HG03108 (cell line): ENCODE measurements around the gene ERCC4.

Experiments
- ATAC-seq: cut with Tn5 transposase; IDR thresholded peaks from one replicate; pipeline ENCODE4 v1.9.1; 2021; ENCODE audit warnings: moderate library complexity; ENCODE audit not compliant: unreplicated experiment

ERCC4 gene

DNA sequence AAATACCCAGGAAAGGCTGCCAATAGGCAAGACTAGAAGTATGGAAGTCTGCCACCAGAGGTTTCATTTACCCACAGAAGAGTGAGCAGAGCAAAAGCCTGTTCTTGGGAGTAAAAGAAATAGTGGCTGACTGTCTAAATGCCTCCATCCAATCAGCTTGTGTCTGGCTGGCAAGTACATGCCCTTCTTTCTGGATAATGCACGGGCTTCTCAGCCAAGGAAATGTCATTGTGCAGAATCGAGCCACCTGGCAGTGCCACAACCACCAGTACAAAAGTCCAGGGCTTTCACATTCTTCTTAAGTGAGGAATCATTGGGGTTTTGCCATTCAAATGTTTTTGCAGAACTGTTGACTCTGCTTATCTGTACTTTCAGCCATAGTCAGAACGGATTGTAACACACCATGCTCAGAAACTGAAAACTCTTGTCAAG, 10.1 kb upstream of the ERCC4 start:
- ATAC-seq, result no peak

DNA sequence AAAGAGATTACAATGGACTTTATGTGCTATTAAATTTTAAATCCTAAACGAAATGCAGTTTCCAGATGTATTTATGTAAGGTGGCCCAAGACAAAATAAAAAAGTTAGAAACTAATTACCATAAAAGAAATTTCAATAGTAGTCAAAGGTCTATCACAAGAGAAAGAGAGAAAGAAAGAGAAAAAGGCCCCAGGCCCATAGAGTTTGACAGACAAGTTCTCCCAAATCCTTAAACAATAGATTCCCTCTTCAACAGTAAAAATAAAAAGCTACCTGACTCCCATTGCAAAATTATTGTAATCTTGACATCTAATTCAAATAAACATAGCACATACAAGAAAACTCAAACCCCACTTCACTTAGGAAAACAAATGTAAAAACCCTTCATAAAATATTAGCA, 8.6 kb upstream of the ERCC4 start:
- ATAC-seq, result no peak

DNA sequence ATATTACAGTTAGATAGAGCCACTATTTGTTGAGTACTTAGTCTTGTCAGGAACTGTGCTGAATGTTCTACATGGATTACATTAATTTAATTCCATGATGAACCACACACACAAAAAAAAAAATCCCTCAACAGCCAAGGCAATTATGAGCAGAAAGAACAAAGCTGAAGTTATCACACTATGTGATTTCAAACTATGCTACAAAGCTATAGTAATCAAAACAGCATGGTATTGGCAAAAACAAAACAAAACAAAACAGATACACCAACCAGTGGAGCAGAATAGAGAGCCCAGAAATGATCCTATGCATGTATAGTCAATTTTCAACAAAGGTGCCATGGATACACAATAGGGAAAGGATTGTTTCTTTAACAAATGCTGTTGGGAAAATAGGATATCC, 8.1 kb upstream of the ERCC4 start:
- no peak for ATAC-seq

DNA sequence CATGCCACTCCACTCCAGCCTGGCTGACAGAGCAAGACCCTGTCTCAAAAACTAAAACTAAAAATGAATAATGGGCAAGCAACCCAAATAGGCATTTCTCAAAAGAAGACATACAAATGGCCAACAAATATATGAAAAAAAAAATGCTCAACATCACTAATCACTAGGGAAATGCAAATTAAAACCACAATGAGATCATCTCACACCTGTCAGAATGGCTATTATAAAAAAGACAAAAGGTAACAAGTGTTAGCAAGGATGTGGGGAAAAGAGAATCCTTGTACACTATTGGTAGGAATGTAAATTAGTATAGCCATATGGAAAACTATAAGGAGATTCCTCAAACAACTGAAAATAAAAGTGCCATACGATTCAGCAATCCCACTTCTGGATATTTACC, 7.1 kb upstream of the ERCC4 start:
- ATAC-seq, result no peak

DNA sequence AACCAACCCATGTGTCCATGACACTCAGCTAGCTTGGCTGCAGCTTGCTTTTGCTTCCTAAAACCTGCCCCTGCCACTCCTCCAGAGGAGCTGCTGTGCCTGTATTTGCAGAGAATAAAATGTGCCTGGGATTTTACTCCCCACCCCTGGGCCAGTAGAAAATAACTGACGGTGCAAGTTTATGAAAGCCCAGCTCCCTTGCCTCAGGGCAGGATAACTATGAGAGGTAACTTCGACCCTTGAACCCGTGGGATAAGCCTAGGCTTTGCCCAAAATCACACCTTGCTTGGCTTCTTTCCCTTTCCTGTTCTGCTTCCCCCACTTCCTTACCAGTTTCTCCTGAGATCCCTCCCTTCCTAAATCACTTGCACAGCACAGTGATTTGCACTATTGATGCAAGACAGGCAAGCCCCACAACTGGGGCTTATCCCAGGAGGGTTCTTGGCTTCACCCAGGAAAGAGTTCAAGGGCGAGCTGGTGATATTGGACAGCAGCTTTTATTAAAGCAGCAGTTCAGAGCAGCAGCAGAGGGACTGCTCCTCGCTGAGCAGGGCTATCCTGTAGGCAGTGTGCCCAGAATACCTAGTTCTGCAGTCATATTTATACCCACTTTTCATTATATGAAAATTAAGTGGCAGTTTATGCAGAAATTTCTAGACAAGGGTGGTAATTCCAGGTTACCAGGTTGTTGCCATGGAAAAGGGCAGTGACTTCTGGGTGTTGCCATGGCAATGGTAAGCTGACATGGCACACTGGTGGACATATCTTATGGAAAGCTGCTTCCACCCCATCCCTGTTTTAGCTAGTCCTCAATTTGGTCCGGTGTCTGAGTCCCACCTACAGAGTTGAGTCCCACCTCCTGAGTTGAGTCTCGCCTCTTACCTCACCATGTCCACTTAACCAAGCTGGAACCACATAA, 6.3 kb upstream of the ERCC4 start:
- ATAC-seq, result no peak

DNA sequence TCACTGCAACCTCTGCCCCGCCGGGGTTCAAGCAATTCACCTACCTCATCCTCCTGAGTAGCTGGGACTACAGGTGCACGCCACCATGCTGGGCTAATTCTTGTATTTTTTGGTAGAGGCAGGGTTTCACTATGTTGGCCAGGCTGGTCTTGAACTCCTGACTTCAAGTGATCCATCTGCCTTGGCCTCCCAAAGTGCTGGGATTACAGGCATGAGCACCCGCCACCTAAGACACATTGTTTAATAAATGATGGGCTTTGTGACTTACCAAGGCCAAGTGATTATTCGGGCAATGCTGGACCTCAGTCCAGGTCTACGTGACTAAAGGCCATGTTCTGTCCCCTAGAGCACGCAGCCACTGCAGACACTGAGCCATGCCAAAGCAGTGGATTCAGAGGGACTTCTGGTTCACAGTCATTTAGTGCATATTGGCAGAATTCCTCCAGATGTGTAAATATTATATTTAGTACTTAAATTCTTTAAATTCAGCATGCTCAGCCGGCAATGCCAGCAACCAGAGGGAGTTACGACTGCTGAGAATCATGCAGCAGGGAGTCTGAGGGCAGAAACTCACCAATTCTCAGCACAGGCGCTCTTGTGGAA, 4.8 kb upstream of the ERCC4 start:
- no peak for ATAC-seq

DNA sequence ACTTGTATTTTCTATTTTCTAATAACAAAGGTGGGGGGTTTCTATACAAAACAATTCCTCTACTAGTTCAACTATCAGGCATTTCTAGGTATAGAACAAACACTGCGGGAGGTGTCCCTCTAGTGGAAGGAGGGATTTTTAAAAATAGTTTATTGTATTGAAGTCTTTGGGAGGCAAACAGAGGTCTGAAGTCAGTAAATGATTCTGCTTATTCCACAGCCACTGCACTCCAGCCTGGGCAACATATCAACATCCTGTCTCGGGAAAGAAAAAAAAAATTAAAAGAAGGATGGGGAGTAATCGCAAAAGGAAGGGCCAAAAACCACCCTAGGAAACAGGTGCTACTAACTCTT, 648 bp upstream of the ERCC4 start:
- ATAC-seq, result no peak

DNA sequence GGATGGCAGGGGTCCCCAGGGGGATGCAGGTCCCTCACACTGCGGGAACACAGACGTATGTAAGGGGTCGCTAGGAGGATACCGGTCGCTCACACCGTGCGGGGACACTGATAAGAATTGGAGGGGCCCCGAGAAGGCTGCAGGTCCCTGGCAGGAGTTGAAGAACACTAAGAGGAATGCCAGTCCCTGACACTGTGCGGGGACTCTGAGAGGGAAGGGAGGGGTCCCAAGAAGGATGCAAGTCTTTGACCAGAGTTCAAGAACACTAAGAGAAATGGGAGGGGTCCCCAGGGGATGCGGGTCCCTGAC, 510 bp downstream of the ERCC4 start:
- ATAC-seq, result no peak

DNA sequence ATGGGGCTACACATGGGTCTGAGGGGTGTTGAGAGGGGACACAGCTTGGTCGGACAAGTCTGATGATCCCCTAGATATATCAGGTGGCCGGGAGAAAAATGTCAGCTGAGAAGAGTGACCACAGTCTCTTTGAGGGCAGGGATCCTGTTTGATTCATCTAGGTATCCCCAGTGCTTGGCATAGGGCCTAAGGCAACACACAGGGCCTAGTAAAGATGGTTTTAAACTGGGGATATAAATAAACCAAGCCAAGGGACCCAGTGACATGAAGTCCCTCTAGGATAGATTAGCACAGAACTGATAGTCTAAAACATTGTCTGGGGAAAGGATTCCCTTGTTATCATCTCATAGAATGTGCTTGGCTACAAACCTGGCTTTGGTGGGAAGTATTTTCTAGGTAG, 1.4 kb downstream of the ERCC4 start:
- no peak for ATAC-seq

DNA sequence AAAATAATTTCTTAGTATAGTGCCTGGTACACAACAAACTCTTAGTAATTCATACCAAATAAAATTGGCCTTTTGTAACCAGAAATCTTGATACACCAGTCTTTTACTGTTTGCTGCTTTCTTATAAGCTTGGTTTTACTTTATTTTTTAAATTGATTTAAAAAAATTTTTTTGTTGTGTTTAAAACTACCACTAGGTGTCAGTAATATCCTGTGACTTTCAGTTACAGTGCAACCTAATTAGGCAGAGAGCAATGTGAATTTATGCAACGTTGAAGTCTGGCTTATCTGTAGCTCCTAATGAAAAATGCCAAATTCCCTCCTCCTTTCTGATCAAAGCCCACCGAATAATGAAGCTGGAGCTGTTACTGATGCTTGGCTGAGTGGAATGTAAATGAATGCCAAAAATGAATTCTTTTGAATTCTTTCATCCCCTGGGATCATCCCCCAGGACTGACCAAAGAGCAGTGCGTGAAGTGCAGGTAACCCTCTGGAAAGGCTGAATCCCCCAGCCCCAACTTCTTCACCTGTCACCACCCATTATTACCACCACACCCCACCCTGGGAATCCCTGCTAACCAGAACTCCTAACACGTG, 3.8 kb downstream of the ERCC4 start:
- ATAC-seq, result no peak

DNA sequence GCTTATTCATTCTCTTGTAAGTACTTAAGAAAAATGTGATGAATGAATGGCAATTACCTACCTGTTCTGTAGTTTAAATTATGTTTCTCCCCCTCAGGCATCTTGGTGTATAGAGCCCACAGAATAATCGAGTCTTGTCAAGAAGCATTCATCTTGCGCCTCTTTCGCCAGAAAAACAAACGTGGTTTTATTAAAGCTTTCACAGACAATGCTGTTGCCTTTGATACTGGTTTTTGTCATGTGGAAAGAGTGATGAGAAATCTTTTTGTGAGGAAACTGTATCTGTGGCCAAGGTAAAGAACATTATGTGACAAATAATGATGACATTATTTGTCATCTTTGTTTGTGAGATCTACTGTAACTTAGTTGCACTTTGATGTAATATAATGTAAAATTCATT, 6.5 kb downstream of the ERCC4 start:
- ATAC-seq, result no peak

DNA sequence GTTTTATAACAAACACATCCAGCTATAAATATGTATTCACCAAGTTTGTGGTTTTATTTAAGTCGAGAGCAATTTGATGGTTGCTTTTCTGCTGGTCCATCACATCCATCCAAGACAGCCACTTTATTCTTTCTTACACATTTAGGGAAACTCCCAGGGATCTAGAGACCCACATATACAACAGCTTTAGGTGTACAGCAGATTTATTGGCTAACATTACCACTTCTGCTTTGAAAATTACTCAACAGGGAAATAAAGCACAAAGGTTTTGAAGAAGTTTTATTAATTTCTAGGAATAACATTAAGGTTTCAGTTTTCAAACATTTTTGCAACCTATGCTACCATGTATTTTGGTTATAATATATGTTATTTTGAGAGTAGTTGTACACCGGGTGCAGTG, 6.9 kb downstream of the ERCC4 start:
- ATAC-seq, result no peak

DNA sequence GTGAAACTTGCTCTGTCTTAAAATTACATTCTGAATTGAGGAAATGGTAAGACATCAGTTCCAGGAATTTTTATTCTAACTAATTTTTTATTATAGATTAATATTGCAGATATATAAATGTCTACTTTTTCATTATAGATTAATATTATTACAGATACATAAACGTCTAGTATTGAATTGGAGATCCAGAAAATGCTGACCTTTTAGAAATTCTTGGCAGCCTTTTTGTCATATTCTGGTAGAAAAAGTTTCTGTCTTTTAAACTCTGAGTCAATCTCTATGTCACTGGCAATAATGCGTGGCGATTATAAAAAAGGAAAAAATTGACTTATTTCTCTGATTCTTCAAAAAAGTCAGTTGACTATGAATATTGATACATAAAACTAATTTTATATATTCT, 8.7 kb downstream of the ERCC4 start:
- no peak for ATAC-seq

DNA sequence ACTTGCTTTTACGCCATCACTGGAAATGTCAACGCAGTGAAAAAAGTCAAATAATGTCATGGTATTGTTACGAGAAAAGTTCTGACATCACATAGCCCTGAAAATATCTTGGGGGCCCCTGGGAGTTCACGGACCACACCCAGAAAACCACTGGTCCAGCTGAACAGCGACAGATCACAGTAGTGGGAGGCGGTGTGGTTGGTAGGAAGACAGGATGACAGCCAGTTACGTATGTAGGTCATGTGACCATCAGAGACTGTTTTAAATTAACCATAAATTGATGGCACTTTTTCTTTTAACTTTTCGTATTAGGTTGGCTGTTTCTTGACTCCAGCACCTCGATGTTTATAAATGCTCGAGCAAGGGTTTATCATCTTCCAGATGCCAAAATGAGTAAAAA, 11.9 kb downstream of the ERCC4 start:
- no peak for ATAC-seq

DNA sequence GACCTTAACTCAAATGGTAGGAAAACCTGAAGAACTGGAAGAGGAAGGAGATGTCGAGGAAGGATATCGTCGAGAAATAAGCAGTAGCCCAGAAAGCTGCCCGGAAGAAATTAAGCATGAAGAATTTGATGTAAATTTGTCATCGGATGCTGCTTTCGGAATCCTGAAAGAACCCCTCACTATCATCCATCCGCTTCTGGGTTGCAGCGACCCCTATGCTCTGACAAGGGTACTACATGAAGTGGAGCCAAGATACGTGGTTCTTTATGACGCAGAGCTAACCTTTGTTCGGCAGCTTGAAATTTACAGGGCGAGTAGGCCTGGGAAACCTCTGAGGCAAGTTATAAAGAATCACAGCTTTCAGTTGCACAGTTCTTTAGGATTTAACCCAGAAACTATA, 15.5 kb downstream of the ERCC4 start:
- ATAC-seq, result no peak

DNA sequence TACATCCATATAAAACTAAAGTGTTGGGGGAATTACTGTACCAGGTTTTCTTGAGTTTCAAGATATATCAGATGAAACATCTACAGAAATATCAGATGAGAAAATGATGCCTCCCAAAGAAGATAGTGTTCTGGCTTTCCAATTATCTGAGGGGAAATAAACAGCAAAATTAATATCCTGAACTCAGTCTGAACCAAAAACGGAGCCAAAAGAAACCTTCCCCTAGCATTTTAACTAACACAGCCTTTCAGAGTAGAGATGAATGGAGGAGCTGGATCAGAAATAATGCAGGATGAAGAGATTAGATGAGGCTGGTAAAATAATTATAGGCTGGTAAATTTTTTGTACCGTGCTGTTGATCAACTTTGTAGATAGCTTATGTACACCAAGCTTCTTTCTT, 16.2 kb downstream of the ERCC4 start:
- no peak for ATAC-seq

DNA sequence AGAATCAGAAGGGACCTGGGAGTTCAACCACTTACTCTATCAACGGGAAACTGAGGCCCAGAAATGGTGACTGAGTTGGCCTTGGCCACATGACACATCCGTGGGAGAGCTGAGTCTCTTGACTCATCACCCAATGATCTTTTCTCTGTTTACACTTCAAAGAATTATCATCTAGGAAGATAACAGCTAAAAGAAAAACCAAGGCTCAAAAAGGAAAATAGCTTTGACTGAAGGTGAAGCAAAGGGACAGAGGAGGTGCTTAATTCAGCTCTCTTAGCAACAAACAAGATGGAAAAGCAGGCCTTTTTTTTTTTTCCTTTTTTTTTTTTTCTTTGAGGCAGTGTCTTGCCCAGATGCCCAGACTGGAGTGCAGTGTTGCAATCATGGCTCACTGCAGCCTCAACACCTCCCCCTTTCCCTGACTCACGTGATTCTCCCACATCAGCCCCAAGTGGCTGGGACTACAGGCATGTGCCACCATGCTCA, 16.7 kb downstream of the ERCC4 start:
- ATAC-seq, result no peak

DNA sequence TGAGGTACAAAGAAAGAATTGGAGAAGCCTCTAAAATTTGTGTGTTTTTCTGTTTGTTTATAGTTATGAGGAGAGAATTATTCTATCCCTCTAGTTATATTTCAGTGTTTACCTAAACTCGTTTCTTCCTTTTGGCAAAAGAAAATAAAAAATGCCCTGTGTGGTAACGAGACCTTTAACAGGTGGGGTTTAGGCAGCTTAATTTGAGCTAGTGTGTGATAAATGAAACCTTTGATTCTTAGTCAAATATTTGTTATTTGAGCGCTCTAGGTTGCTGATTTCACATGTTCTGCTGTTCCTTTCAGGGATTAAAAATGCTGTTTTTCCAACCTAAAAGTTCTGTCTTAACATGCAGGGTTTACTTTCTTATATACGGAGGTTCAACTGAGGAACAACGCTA, 17.5 kb downstream of the ERCC4 start:
- ATAC-seq, result no peak

DNA sequence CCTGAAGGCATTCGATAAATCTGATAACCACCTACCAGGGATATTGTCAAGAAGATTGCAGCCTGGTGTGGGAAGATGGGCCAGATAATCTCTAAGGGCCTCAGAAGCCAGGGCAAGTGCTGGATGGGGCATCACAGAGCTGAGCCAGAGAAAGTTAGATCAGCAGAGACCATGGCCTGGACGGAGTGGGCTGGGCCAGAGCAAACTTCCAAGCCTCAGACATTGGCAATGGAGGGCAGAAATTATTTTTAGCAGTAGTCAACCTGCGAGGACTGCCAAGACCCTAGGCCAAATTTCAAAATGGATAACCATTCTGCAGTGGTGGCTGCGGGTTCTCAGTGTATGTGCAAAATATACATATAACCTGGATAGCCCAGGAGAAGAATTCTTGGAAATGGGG, 18.5 kb downstream of the ERCC4 start:
- ATAC-seq, result no peak

DNA sequence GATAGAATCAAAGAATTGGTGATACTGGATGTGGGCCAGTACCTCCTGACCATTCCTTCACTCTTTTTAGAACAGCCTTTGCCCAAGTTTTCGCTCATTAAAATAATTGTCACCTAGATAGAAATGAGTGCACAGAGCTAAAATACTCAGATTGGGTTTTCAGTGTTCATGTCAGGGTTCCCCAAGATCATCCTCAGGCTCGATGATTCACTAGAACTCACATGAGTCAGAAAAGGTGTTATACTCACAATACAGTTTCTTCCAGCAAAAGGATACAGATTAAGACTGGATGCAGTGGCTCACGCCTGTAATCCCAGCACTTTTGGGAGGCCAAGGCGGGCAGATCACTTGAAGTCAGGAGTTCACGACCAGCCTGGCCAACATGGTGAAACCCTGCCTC, 19.9 kb downstream of the ERCC4 start:
- ATAC-seq, result no peak

DNA sequence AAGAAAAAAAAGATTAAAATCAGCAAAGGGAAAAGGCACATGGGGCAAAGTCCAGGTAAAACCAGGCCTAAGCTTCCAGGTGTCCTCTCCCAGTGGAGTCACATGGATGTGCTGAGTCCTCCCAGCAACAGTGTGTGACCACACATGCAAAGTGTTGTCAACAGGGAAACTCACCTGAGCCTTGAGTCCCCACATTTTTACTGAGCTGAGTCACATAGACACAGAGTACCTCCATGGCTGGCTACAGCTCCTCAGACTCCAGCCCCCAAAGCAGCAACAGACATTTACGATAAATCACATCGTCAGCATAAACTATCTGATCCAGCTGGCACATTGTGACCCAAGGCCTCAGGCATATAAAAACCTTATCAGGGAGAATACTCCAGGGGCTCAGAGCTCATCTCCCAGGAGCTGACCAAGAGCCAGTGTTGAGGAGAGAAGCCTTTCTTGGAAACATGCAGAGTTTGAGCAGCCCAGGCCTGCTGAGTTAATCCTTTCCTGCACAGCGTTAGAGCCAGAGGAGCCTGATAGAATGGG, 20.5 kb downstream of the ERCC4 start:
- no peak for ATAC-seq

DNA sequence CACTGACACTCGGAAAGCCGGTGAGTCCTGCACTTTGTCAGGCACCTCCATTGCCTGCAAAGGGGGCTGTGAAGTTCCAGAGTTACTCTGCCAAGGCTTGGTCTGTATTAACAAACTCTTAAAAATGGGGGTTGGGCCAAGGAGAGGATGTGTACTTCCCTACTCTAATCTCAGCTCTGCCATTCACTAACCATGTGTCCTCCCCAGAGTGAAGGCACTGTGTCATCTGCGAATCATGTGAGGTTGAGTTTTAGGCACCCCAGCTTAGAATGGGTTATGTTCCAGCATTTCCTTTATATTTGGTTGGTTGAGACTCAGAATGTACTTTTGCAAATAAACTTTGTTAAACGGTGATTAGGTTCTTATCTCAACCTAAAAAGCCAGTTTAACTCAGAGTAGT, 24.9 kb downstream of the ERCC4 start:
- no peak for ATAC-seq
